Activated T-helper 1 cell treated with anti-CD3 and anti-CD28 coated beads, Interleukin-2, amount 50 U/mL, for 16 hours (primary cell): Measurements from ENCODE around the gene CRTAC1.

Experiments used
- DNase-seq, 2 donors: peaks; one replicate each; pipeline ENCODE4 v3.0.0-alpha.2; 2020; ENCODE audit warnings: low read depth in 1 of 2, low spot score in 1 of 2

The CRTAC1 gene

GRCh38 chr10:97974526-97975525 lies 55.6 kb downstream of the CRTAC1 start:
- DNase-seq = no peak

GRCh38 chr10:97974100-97974499 lies 56.3 kb downstream of the CRTAC1 start:
- DNase-seq = no peak

GRCh38 chr10:97969538-97970079 lies 60.8 kb downstream of the CRTAC1 start:
- no peak for DNase-seq

- DNase-seq = no peak
Measured at GRCh38 chr10:97964748-97965147, 65.7 kb downstream of the CRTAC1 start.

- no peak for DNase-seq
Measured at GRCh38 chr10:97961945-97962344, 68.5 kb downstream of the CRTAC1 start.

GRCh38 chr10:97960269-97961056 lies 70.0 kb downstream of the CRTAC1 start:
- no peak for DNase-seq

GRCh38 chr10:97949462-97949861 lies 81.0 kb downstream of the CRTAC1 start:
- DNase-seq = no peak

- no peak for DNase-seq
Measured at GRCh38 chr10:97948822-97949221, 81.6 kb downstream of the CRTAC1 start.

- no peak for DNase-seq
Measured at GRCh38 chr10:97944772-97945171, 85.6 kb downstream of the CRTAC1 start.

- no peak for DNase-seq
Measured at GRCh38 chr10:97943294-97943693, 87.1 kb downstream of the CRTAC1 start.

- no peak for DNase-seq
Measured at GRCh38 chr10:97940534-97940933, 89.9 kb downstream of the CRTAC1 start.

GRCh38 chr10:97939446-97939990 lies 90.9 kb downstream of the CRTAC1 start:
- DNase-seq = no peak

- DNase-seq = no peak
Measured at GRCh38 chr10:97937928-97938327, 92.5 kb downstream of the CRTAC1 start.

- DNase-seq = no peak
Measured at GRCh38 chr10:97937054-97937453, 93.4 kb downstream of the CRTAC1 start.

- no peak for DNase-seq
Measured at GRCh38 chr10:97936126-97936525, 94.3 kb downstream of the CRTAC1 start.

GRCh38 chr10:97932932-97933530 lies 97.4 kb downstream of the CRTAC1 start:
- DNase-seq = no peak

GRCh38 chr10:97931041-97931440 lies 99.4 kb downstream of the CRTAC1 start:
- DNase-seq = no peak

GRCh38 chr10:97928897-97929296 lies 101.5 kb downstream of the CRTAC1 start:
- no peak for DNase-seq

- no peak for DNase-seq
Measured at GRCh38 chr10:97927622-97928021, 102.8 kb downstream of the CRTAC1 start.

GRCh38 chr10:97926055-97926454 lies 104.4 kb downstream of the CRTAC1 start:
- DNase-seq = no peak

- no peak for DNase-seq
Measured at GRCh38 chr10:97925308-97925938, 105.0 kb downstream of the CRTAC1 start.
